SK-N-SH (cell line): ENCODE measurements around the gene ABCC4. TPM values are rescaled to one million over a fixed set of nuclear protein-coding genes. Genes with fewer than 3 reads are reported as not detected.

Experiments
- CTCF ChIA-PET: fragments of 300-600, 350-600 bp; formaldehyde crosslinking; extraction: SDS; loops from one replicate; lab custom pipeline; 2021; lab: Yijun Ruan, JAX
- POLR2A ChIA-PET: fragments of 350-600 bp; sonication (Branson Sonifier 250); formaldehyde crosslinking; extraction: SDS; loops from one replicate; lab custom pipeline; 2020; ENCODE audit warnings: antibody characterized with exemption, inconsistent platforms; lab: Yijun Ruan, JAX
- DNase-seq: peaks from one replicate; pipeline ENCODE4 v3.0.0; 2012
- H2AFZ ChIP-seq: fragments of 200-600 bp; sonication (generic); 2 replicates; pipeline ENCODE4 v1.8.1; 2016; ENCODE audit warnings: antibody characterized with exemption, mild to moderate bottlenecking, low read depth
- H3F3A ChIP-seq: fragments of 200-600 bp; sonication (generic); replicated peaks from 2 replicates; pipeline ENCODE3; 2016; ENCODE audit warnings: antibody characterized with exemption, mild to moderate bottlenecking; ENCODE audit not compliant: insufficient read depth
- H3K27ac ChIP-seq, 2 experiments: fragments of 200-500 bp in 1 of 2; fragments of 200-600 bp in 1 of 2; sonication (Bioruptor generic) in 1 of 2; sonication (generic), shearing (Covaris generic) in 1 of 2; 2 replicates each; pipeline versions ENCODE4 v1.5.1 to v1.6.1; 2014 to 2016; ENCODE audit warnings: low read depth in 2 of 2, inconsistent platforms in 1 of 2, low read length in 1 of 2, mild to moderate bottlenecking in 1 of 2, mixed read lengths in 1 of 2
- H3K27me3 ChIP-seq: fragments of 200-600 bp; sonication (generic), shearing (Covaris generic); 2 replicates; pipeline ENCODE4 v1.6.1; 2016; ENCODE audit warnings: mixed run types; ENCODE audit not compliant: insufficient read depth
- H3K36me3 ChIP-seq, 2 experiments: fragments of 200-500 bp in 1 of 2; fragments of 200-600 bp in 1 of 2; sonication (Bioruptor generic) in 1 of 2; sonication (generic) in 1 of 2; replicated peaks in 1 of 2; 2 replicates each; pipeline versions ENCODE3 to v1.5.1; 2014 to 2016; ENCODE audit warnings: low read length in 1 of 2, mild to moderate bottlenecking in 1 of 2; ENCODE audit not compliant: insufficient read depth in 2 of 2, control insufficient read depth in 1 of 2
- H3K4me1 ChIP-seq, 2 experiments: fragments of 200-500 bp in 1 of 2; fragments of 200-600 bp in 1 of 2; sonication (Bioruptor generic) in 1 of 2; sonication (generic), shearing (Covaris generic) in 1 of 2; 2 replicates each; pipeline versions ENCODE4 v1.5.1 to v1.6.1; 2014 to 2016; ENCODE audit warnings: low read depth in 1 of 2, low read length in 1 of 2, mixed run types in 1 of 2; ENCODE audit not compliant: insufficient read depth in 2 of 2, control insufficient read depth in 1 of 2
- H3K4me2 ChIP-seq: fragments of 200-600 bp; sonication (generic), shearing (Covaris generic); 2 replicates; pipeline ENCODE4 v1.6.1; 2017; ENCODE audit warnings: mixed run types
- H3K4me3 ChIP-seq, 2 experiments: fragments of 200-500 bp in 1 of 2; fragments of 200-600 bp in 1 of 2; sonication (Bioruptor generic) in 1 of 2; sonication (generic), shearing (Covaris generic) in 1 of 2; 2 replicates each; pipeline versions ENCODE4 v1.5.1 to v1.8.1; 2014 to 2016; ENCODE audit warnings: low read depth in 2 of 2, inconsistent platforms in 1 of 2, low read length in 1 of 2, mild to moderate bottlenecking in 1 of 2, mixed read lengths in 1 of 2, moderate library complexity in 1 of 2
- H3K79me2 ChIP-seq: fragments of 200-600 bp; sonication (generic); 2 replicates; pipeline ENCODE4 v1.8.1; 2017; ENCODE audit warnings: mild to moderate bottlenecking; ENCODE audit not compliant: insufficient read depth
- H3K9ac ChIP-seq: fragments of 200-600 bp; sonication (generic); 2 replicates; pipeline ENCODE4 v1.6.1; 2017; ENCODE audit warnings: mixed run types
- H3K9me2 ChIP-seq: fragments of 200-600 bp; sonication (generic); 2 replicates; pipeline ENCODE4 v1.6.1; 2017; ENCODE audit warnings: mixed run types
- H3K9me3 ChIP-seq: fragments of 200-600 bp; sonication (generic); 2 replicates; pipeline ENCODE4 v1.6.1; 2017; ENCODE audit warnings: mixed run types, mild to moderate bottlenecking, moderate library complexity
- H4K20me1 ChIP-seq: fragments of 200-600 bp; sonication (generic); 2 replicates; pipeline ENCODE4 v1.6.1; 2017; ENCODE audit warnings: mild to moderate bottlenecking, mixed run types; ENCODE audit not compliant: insufficient read depth
- CHD2 ChIP-seq: fragments of 150-350 bp; IDR thresholded peaks from 2 replicates; pipeline ENCODE4 v1.6.1; 2018; ENCODE audit warnings: low read length; ENCODE audit not compliant: partially characterized antibody
- CTCF ChIP-seq: fragments of 200-600 bp; sonication (generic); IDR thresholded peaks from 2 replicates; pipeline ENCODE4 v1.6.1; 2017; ENCODE audit warnings: antibody characterized with exemption, mild to moderate bottlenecking, moderate library complexity
- ELF1 ChIP-seq: IDR thresholded peaks from 2 replicates; pipeline ENCODE4 v1.4.0; 2012
- EP300 ChIP-seq, 2 experiments: IDR thresholded peaks; 2 replicates each; pipeline versions ENCODE4 v1.4.0 to v1.6.1; 2012; ENCODE audit warnings: borderline replicate concordance in 1 of 2, low read depth in 1 of 2, low read length in 1 of 2
- FOSL2 ChIP-seq: IDR thresholded peaks from 2 replicates; pipeline ENCODE4 v1.4.0; 2012; ENCODE audit warnings: low read depth, mild to moderate bottlenecking, moderate library complexity, borderline replicate concordance
- GABPA ChIP-seq: IDR thresholded peaks from 2 replicates; pipeline ENCODE4 v1.4.0; 2012; ENCODE audit warnings: low read depth, mild to moderate bottlenecking
- IRF3 ChIP-seq: fragments of 150-350 bp; IDR thresholded peaks from 2 replicates; pipeline ENCODE4 v1.6.1; 2016; ENCODE audit warnings: mild to moderate bottlenecking, low read depth, low read length
- MAX ChIP-seq: IDR thresholded peaks from 2 replicates; pipeline ENCODE4 v1.4.0; 2012; ENCODE audit warnings: low read depth
- MXI1 ChIP-seq: IDR thresholded peaks from 2 replicates; pipeline ENCODE4 v1.6.1; 2012; ENCODE audit warnings: mild to moderate bottlenecking, low read depth, low read length, improper control_type of control experiment
- NFIC ChIP-seq: IDR thresholded peaks from 2 replicates; pipeline ENCODE4 v1.4.0; 2012; ENCODE audit warnings: borderline replicate concordance
- PBX3 ChIP-seq: IDR thresholded peaks from 2 replicates; pipeline ENCODE4; 2012
- RAD21 ChIP-seq: IDR thresholded peaks from 2 replicates; pipeline ENCODE4 v1.6.1; 2012; ENCODE audit warnings: mild to moderate bottlenecking, low read length
- REST ChIP-seq: IDR thresholded peaks from 2 replicates; pipeline ENCODE4 v1.6.1; 2012; ENCODE audit warnings: mild to moderate bottlenecking, low read depth, low read length, moderate library complexity
- RFX5 ChIP-seq: IDR thresholded peaks from 2 replicates; pipeline ENCODE4 v1.6.1; 2012; ENCODE audit warnings: mild to moderate bottlenecking, improper control_type of control experiment, low read length
- RXRA ChIP-seq: IDR thresholded peaks from 2 replicates; pipeline ENCODE4 v1.4.0; 2012; ENCODE audit warnings: low read depth, mild to moderate bottlenecking, borderline replicate concordance
- SMC3 ChIP-seq: IDR thresholded peaks from 2 replicates; pipeline ENCODE4 v1.6.1; 2012; ENCODE audit warnings: low read depth, low read length, improper control_type of control experiment
- TEAD4 ChIP-seq: IDR thresholded peaks from 2 replicates; pipeline ENCODE4 v1.4.0; 2012; ENCODE audit warnings: mild to moderate bottlenecking, borderline replicate concordance; ENCODE audit not compliant: insufficient read depth
- USF2 ChIP-seq: fragments of 150-350 bp; IDR thresholded peaks from 2 replicates; pipeline ENCODE4 v1.6.1; 2017; ENCODE audit warnings: antibody characterized with exemption, low read length, low read depth, borderline replicate concordance
- YY1 ChIP-seq: IDR thresholded peaks from 2 replicates; pipeline ENCODE4 v1.4.0; 2012; ENCODE audit warnings: low read depth, mild to moderate bottlenecking
- ZBTB33 ChIP-seq: IDR thresholded peaks from 2 replicates; pipeline ENCODE4 v1.4.0; 2012; ENCODE audit warnings: low read depth, borderline replicate concordance
- WGBS: methylation state at CpG from one replicate; pipeline ENCODE4 v1.1.6; 2017; ENCODE audit warnings: low lambda C conversion rate; 5-methylcytosine and 5-hydroxymethylcytosine counted together
- polyA plus RNA-seq, 3 experiments: library from polyadenylated mRNA; depleted of rRNA; stranded (reverse); fragments of >200 nt; gene quantifications; 2 replicates each; pipeline ENCODE4 v1.2.3, GENCODE V29; 2012

The ABCC4 gene
- polyA plus RNA-seq, 1 of the 3 experiments (the other 2 are of a cell fraction): 7.8 TPM

- TF ChIP-seq PBX3 (no peak), CTCF (no peak), REST (no peak), EP300 (IDR thresholded peaks at IDR 0.05; ENCODE audit: borderline replicate concordance in 1 of 2, low read depth in 1 of 2, low read length in 1 of 2) (no peak), ZBTB33 (no peak), FOSL2 (no peak), ELF1 (no peak), MAX (no peak), YY1 (no peak), NFIC (no peak), RFX5 (no peak)
Observed at GRCh38 chr13:95261956-95262355, 39.3 kb downstream of the ABCC4 start (continued).

- H3K36me3 ChIP-seq: peaks cover 0 to 5% of the 10 kb centered on the region in 2 experiments
- H4K20me1 ChIP-seq: no peaks in the 10 kb centered on the region
- no peaks in the 10 kb centered on the region; a peak in 1 of 4 replicates for H3K4me1 ChIP-seq
- no peaks in the 10 kb centered on the region for H3K9me3 ChIP-seq
- H3K27ac ChIP-seq: no peak overlapping the region
- H2AFZ ChIP-seq: no peak overlapping the region
- WGBS: 94% methylated on average over 5 of the region's 7 CpGs
- POLR2A ChIA-PET: no interaction called here
- no peaks in the 10 kb centered on the region for H3K27me3 ChIP-seq
- H3K79me2 ChIP-seq: peaks cover 7% of the 10 kb centered on the region; the same call in 1 of the 2 replicates
- H3K4me2 ChIP-seq: no peak overlapping the region
- TF ChIP-seq RXRA (no peak), SMC3 (no peak), MXI1 (no peak), CHD2 (no peak), IRF3 (no peak), MAX (no peak), USF2 (no peak), GABPA (no peak), TEAD4 (no peak), RAD21 (no peak)
- H3F3A ChIP-seq: no peaks in the 10 kb centered on the region
- CTCF ChIA-PET: no interaction called here
- no peaks in the 10 kb centered on the region for H3K9me2 ChIP-seq
- H3K4me3 ChIP-seq: no peak overlapping the region
- DNase-seq: no peak
- H3K9ac ChIP-seq: no peak overlapping the region
Observed at GRCh38 chr13:95260031-95260525, 41.2 kb downstream of the ABCC4 start.
